ENCODE data around the gene CEBPB.

Gene CEBPB

DNA sequence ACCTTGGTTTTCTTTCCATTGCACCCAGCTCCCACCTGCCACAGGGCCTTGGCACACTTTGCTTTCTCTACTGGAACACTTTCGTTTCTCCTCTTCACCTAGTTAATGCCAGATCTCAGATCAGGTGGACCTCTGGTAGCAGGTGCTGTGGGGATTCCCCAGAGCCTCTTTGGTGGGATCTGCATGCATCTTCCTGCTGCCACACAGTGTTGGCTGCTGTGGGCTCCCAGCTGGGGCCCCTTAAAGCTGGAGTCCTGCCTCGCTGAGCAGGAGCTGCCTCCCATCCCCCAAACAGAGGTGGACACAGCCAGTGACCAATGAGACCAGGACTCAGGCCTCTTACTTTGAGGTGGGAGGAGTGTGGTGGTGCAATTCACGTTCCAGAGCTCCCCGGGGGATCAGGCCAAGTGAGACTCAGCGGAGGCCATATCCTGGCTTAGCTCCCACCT lies 28.4 kb downstream of the CEBPB start:
- Histone ChIP-seq H3K4me3 (no peak overlapping the region), H3K9me3 (ENCODE audit: low read depth, low read length) (no peaks in the 10 kb centered on the region), H3K9ac (ENCODE audit: insufficient read length) (no peak overlapping the region), H3K27ac (no peak overlapping the region), H3K36me3 (ENCODE audit: insufficient read depth, low read length) (no peaks in the 10 kb centered on the region)
- TF ChIP-seq EZH2 (IDR thresholded peaks at IDR 0.05) (no peak), POLR2AphosphoS5 (IDR thresholded peaks at IDR 0.05; ENCODE audit: borderline replicate concordance, low read depth, low read length) (no peak), FOXP2 (optimal IDR thresholded peaks at IDR 0.05; ENCODE audit: control extremely low read depth, extremely low read length, insufficient read depth) (no peak)
- DNase-seq (ENCODE audit: low read depth, low spot score) = no peak

DNA sequence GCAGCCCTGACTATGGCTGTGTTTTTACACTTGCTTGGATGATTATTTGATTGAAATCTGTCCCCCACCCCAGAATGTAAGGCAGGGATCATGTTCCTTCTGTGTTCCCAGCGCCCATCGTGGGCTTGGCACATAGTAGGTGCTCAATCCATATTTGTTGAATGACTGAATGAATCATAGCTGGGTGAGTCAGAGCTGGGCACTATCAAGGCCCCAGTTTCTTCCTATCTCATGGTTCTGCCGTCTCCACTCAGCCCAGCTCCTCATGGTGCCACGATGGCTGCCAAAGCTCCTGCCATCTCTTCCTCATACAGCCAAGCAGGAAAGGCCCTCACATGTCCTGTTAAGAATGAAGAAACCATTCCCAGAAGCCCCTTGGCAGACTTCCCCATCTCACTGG lies 29.0 kb downstream of the CEBPB start:
- TF ChIP-seq POLR2AphosphoS5 (IDR thresholded peaks at IDR 0.05; ENCODE audit: borderline replicate concordance, low read depth, low read length) (no peak), EZH2 (IDR thresholded peaks at IDR 0.05) (no peak), FOXP2 (optimal IDR thresholded peaks at IDR 0.05; ENCODE audit: control extremely low read depth, extremely low read length, insufficient read depth) (no peak)
- Histone ChIP-seq H3K36me3 (ENCODE audit: insufficient read depth, low read length) (no peaks in the 10 kb centered on the region), H3K27ac (no peak overlapping the region)

DNA sequence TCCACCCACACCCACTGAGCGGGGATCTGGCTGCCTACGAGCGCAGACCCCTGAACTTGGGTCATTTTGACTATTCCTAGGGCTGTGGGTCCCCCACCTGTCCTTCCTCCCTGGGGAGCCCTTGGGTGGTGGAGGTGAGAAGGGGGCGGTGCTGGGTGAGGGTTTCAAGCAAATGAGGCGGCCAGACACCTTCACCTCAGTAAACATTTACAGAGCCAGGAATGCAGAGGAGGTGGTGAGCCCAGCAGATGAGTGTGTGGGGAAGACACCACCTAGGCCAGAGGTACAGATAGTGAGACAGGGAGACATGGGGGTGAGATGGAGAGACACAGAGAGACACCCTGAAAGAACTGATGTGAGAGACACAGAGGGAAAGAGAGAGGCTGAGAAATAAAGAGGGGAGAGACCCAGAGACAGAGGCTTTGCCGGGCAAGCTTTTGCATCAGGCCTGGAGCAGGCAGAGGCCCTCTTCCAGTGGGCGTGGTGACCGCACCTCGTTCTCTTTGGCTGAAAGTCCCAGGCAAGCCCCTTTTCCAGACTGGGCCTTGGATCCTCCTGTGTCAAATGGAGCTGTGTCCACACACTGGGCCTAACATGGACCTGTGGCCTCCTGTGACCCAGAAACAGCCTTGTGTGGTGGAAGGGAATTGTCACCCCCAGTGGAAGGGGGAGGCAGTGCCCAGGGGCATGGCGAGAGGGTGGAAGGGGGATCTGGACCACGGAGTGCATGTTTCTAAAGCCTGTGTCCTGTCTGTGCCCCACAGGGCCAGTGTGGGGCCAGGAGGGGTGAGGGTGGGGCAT lies 29.7 kb downstream of the CEBPB start:
- no peak overlapping the region for H3K27ac ChIP-seq
- H3K4me3 ChIP-seq = no peak overlapping the region
- no peak for TF ChIP-seq FOXP2 (optimal IDR thresholded peaks at IDR 0.05; ENCODE audit: control extremely low read depth, extremely low read length, insufficient read depth)
- no peak for TF ChIP-seq EZH2 (IDR thresholded peaks at IDR 0.05)
- no peak for TF ChIP-seq POLR2AphosphoS5 (IDR thresholded peaks at IDR 0.05; ENCODE audit: borderline replicate concordance, low read depth, low read length)
- no peaks in the 10 kb centered on the region for H3K9me3 ChIP-seq (ENCODE audit: low read depth, low read length)
- H3K9ac ChIP-seq (ENCODE audit: insufficient read length) = no peak overlapping the region
- DNase-seq (ENCODE audit: low read depth, low spot score) = no peak
- no peaks in the 10 kb centered on the region for H3K36me3 ChIP-seq (ENCODE audit: insufficient read depth, low read length)

More for the DNA sequence above, 29.0 kb downstream of the CEBPB start:
- H3K9ac ChIP-seq (ENCODE audit: insufficient read length) = no peak overlapping the region
- no peak overlapping the region for H3K4me3 ChIP-seq
- no peaks in the 10 kb centered on the region for H3K9me3 ChIP-seq (ENCODE audit: low read depth, low read length)
- no peak for DNase-seq (ENCODE audit: low read depth, low spot score)

DNA sequence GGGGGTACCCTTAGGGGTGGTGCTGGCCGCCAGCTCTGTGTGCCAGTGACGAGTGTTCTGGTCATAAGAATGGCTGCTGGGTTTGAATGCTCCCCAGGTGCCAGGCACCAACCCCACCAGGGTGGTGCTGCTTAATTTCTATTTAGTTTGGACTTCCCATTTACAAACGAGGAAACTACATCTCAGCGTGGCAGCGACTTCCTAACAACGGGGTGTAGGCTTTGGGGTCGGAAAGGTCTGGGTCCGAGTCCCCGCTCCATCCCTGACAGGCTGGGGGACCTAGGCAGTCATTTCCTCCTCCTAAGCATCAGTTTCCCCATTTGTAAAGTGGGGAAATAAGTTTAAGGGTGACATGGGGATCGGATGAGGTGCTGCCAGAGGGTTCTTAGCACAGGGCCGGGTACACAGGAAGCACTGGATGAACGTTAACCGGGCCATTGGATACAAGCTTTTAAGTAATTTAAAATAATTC lies 30.3 kb downstream of the CEBPB start:
- Histone ChIP-seq H3K9me3 (ENCODE audit: low read depth, low read length) (no peaks in the 10 kb centered on the region), H3K27ac (no peak overlapping the region), H3K36me3 (ENCODE audit: insufficient read depth, low read length) (no peaks in the 10 kb centered on the region), H3K9ac (ENCODE audit: insufficient read length) (no peak overlapping the region), H3K4me3 (no peak overlapping the region)
- no peak for DNase-seq (ENCODE audit: low read depth, low spot score)
- TF ChIP-seq EZH2 (IDR thresholded peaks at IDR 0.05) (no peak), FOXP2 (optimal IDR thresholded peaks at IDR 0.05; ENCODE audit: control extremely low read depth, extremely low read length, insufficient read depth) (no peak), POLR2AphosphoS5 (IDR thresholded peaks at IDR 0.05; ENCODE audit: borderline replicate concordance, low read depth, low read length) (no peak)

DNA sequence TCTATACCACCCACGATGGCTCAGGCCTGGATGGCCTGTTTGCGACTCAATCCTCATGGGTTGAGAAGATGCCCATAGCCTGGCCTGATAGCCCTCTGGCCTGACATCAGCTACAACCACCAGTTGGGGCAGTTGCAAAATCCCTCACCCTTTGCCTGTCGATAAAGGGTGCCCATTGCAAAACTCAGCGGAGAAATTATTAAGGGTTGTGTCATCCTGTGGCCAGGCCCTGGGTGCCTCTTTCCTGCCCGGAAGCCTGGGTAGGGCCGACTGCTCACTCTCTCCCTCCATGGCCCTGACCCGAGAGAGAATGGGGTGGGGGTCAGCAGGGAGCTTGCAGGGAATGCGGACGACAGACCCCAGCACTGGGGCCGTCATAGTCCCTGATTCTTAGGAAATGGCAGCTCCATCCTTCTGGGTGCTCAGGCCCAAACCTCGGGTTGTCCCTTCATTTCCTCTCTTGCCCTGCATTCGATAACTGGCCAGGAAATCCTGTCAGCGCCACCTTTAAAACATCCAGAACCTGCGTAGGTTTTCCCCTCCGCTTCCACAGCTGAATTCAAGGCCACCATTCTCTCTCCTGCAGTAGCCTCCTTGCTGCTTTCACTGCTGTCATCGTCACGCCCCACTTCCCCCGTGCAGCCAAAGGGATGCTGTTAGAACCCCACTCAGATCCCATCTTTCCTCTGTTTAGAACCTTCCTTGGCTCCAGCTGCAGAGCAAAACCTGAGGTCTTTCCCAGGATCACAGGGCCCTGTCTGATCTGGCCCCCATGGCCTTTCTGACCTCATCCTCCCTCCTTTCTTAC lies 31.1 kb downstream of the CEBPB start:
- no peak for TF ChIP-seq EZH2 (IDR thresholded peaks at IDR 0.05)
- no peak for TF ChIP-seq POLR2AphosphoS5 (IDR thresholded peaks at IDR 0.05; ENCODE audit: borderline replicate concordance, low read depth, low read length)
- no peak for TF ChIP-seq FOXP2 (optimal IDR thresholded peaks at IDR 0.05; ENCODE audit: control extremely low read depth, extremely low read length, insufficient read depth)
- DNase-seq (ENCODE audit: low read depth, low spot score) = no peak
- H3K36me3 ChIP-seq (ENCODE audit: insufficient read depth, low read length) = no peaks in the 10 kb centered on the region
- H3K4me3 ChIP-seq = no peak overlapping the region
- H3K27ac ChIP-seq = no peak overlapping the region
- no peak overlapping the region for H3K9ac ChIP-seq (ENCODE audit: insufficient read length)
- H3K9me3 ChIP-seq (ENCODE audit: low read depth, low read length) = no peaks in the 10 kb centered on the region

DNA sequence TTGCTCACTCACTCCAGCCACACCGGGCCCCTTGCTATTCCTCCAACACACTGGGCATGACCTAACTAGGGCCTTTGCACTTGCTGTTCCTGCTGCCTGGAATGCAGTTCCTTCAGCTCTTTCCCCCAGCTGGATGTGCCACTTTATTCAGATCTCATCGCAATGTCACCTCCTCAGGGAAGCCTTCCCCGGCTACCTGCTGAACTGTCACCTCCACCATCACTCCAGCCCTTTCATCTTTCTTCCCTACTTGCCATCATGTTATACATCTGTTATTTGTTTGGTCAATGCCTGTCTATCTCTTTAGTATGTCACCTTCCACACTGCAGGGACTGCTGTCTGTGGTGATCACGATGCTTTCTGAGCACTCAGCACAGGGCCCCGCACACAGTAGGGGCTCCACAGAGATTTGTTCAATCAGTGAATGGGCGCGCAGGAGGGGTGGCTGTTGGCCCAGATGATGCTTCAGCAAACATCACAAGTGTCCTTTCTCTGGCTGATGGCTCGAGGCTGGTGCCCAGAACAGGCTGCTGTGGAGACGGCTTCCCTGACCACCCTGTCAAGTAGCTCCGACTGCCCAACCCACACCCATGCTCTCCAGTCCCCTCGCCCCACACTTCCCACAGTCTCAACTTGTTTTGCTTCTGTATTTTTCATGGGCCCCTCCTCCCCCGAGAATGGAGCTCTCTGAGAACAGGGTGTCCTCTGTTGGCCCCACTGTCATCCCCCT lies 31.8 kb downstream of the CEBPB start:
- Histone ChIP-seq H3K9ac (ENCODE audit: insufficient read length) (no peak overlapping the region), H3K36me3 (ENCODE audit: insufficient read depth, low read length) (no peaks in the 10 kb centered on the region), H3K27ac (no peak overlapping the region), H3K4me3 (no peak overlapping the region), H3K9me3 (ENCODE audit: low read depth, low read length) (no peaks in the 10 kb centered on the region)
- no peak for DNase-seq (ENCODE audit: low read depth, low spot score)
- no peak for TF ChIP-seq POLR2AphosphoS5 (IDR thresholded peaks at IDR 0.05; ENCODE audit: borderline replicate concordance, low read depth, low read length)
- no peak for TF ChIP-seq EZH2 (IDR thresholded peaks at IDR 0.05)
- no peak for TF ChIP-seq FOXP2 (optimal IDR thresholded peaks at IDR 0.05; ENCODE audit: control extremely low read depth, extremely low read length, insufficient read depth)

DNA sequence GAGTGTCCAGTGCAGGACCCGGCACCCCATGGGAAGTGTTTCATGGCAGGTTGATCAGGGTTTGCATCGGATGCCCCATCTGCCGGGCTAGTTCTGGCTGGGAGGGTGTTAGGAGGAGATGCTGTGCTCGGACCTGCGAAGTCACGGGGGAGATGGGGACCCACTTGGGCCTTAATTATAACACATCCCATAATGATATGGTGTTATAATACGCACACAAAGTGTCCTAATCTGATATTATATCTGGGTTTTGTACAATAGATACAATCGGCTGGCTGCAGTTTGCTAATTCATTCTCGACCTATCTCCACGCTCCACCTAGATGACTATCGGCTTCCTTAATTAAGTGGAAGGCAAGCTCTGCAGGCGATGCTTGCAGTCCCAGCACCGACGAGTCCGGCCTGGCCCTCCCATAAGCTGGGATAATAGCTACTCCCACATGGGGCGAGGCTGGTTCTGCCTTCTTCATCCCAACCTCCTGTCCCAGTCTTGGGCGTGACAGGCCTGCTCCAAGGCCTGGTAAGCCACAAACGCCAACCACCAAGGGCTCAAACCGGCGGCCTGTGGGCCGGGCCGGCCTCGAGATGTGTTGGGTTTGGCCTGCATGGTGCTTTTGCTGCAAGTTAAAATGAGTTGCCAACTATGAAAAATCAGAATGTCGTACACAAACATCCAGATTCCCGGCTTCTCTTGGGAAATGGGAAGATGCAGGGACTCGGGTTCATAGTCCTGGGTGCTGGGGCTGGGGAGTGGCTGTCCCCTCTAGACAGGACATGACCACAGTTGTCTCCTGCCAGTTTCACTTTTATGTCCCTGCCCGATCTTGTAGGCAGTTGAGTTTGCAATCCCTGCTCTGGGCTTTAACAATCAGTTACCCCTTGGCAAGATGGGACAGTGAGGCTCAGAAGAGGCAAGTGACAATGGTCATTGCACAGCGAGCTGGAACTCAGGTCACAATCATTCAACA lies 32.7 kb downstream of the CEBPB start:
- no peak overlapping the region for H3K27ac ChIP-seq
- no peak for TF ChIP-seq POLR2AphosphoS5 (IDR thresholded peaks at IDR 0.05; ENCODE audit: borderline replicate concordance, low read depth, low read length)
- no peak for TF ChIP-seq FOXP2 (optimal IDR thresholded peaks at IDR 0.05; ENCODE audit: control extremely low read depth, extremely low read length, insufficient read depth)
- no peak for TF ChIP-seq EZH2 (IDR thresholded peaks at IDR 0.05)
- H3K9ac ChIP-seq (ENCODE audit: insufficient read length) = no peak overlapping the region
- H3K36me3 ChIP-seq (ENCODE audit: insufficient read depth, low read length) = no peaks in the 10 kb centered on the region
- no peak for DNase-seq (ENCODE audit: low read depth, low spot score)
- no peaks in the 10 kb centered on the region for H3K9me3 ChIP-seq (ENCODE audit: low read depth, low read length)
- no peak overlapping the region for H3K4me3 ChIP-seq

Data from SK-N-MC (cell line).